ENCODE data around the gene PDGFRB. TPM values are rescaled to one million over a fixed set of nuclear protein-coding genes. Genes with fewer than 3 reads are reported as not detected.

PDGFRB gene
- total RNA-seq, 2 experiments from 2014 or later, result 0.23 to 3.0 TPM

GRCh38 chr5:150065886-150066285 is 89.8 kb downstream of the PDGFRB start:
- no peak overlapping the region for H2AFZ ChIP-seq (ENCODE audit: low read length)
- ChIA-PET POLR2A (interaction anchor here (0.5 to 0.7 kb wide), 2 partner anchors 48 to 470 kb away, joined by 3 to 5 read pairs; no protein-coding TSS in a partner anchor), CTCF (ENCODE audit: unreplicated experiment) (interaction anchor here (0.6 kb wide), 1 partner anchor 420 kb away, joined by 3 read pairs; no protein-coding TSS in a partner anchor)
- no TSS peak for BruUV-seq (replicated peaks)
- no peak overlapping the region for H3K4me3 ChIP-seq (ENCODE audit: low read depth, low read length, poor library complexity, severe bottlenecking)
- no peaks in the 10 kb centered on the region for H3K9me2 ChIP-seq (ENCODE audit: insufficient read depth, low read length)
- H3K9me3 ChIP-seq (ENCODE audit: low read length), result no peaks in the 10 kb centered on the region
- H3K4me1 ChIP-seq (ENCODE audit: insufficient read depth, low read length, poor library complexity, severe bottlenecking), result no peaks in the 10 kb centered on the region
- TF ChIP-seq EZH2phosphoT487 (IDR thresholded peaks at IDR 0.05; ENCODE audit: borderline replicate concordance, low read depth, low read length) (no peak), CTCF (conservative IDR thresholded peaks at IDR 0.05; ENCODE audit: low read length) (no peak)
- no peaks in the 10 kb centered on the region for H3K79me2 ChIP-seq (ENCODE audit: insufficient read depth, low read depth, low read length)
- H3K4me2 ChIP-seq (ENCODE audit: low read length), result no peak overlapping the region
- H3K36me3 ChIP-seq (ENCODE audit: insufficient read depth, low read length), result no peaks in the 10 kb centered on the region
- intact Hi-C loops (cut with micrococcal nuclease; ENCODE audit: unreplicated experiment), result no loop called here
- H3K27ac ChIP-seq (ENCODE audit: low read depth, low read length, poor library complexity, severe bottlenecking), result no peak overlapping the region
- no peaks in the 10 kb centered on the region for H4K20me1 ChIP-seq (ENCODE audit: insufficient read depth, low read length)
- no peak for DNase-seq (ENCODE audit: low spot score)

GRCh38 chr5:150065346-150065745 is 90.3 kb downstream of the PDGFRB start:
- H3K27ac ChIP-seq (ENCODE audit: low read depth, low read length, poor library complexity, severe bottlenecking), result no peak overlapping the region
- no peaks in the 10 kb centered on the region for H3K4me1 ChIP-seq (ENCODE audit: insufficient read depth, low read length, poor library complexity, severe bottlenecking)
- no TSS peak for BruUV-seq (replicated peaks)
- TF ChIP-seq EZH2phosphoT487 (IDR thresholded peaks at IDR 0.05; ENCODE audit: borderline replicate concordance, low read depth, low read length) (no peak), CTCF (conservative IDR thresholded peaks at IDR 0.05; ENCODE audit: low read length) (no peak)
- H4K20me1 ChIP-seq (ENCODE audit: insufficient read depth, low read length), result no peaks in the 10 kb centered on the region
- ChIA-PET CTCF (ENCODE audit: unreplicated experiment) (interaction anchor here (0.6 kb wide), 1 partner anchor 420 kb away, joined by 3 read pairs; no protein-coding TSS in a partner anchor), POLR2A (interaction anchor here (0.5 to 0.7 kb wide), 2 partner anchors 48 to 469 kb away, joined by 3 to 5 read pairs; no protein-coding TSS in a partner anchor)
- DNase-seq (ENCODE audit: low spot score), result no peak
- no peaks in the 10 kb centered on the region for H3K79me2 ChIP-seq (ENCODE audit: insufficient read depth, low read depth, low read length)
- no peaks in the 10 kb centered on the region for H3K36me3 ChIP-seq (ENCODE audit: insufficient read depth, low read length)
- no peak overlapping the region for H3K4me2 ChIP-seq (ENCODE audit: low read length)
- no peak overlapping the region for H3K4me3 ChIP-seq (ENCODE audit: low read depth, low read length, poor library complexity, severe bottlenecking)
- H2AFZ ChIP-seq (ENCODE audit: low read length), result no peak overlapping the region
- no peaks in the 10 kb centered on the region for H3K9me2 ChIP-seq (ENCODE audit: insufficient read depth, low read length)
- H3K9me3 ChIP-seq (ENCODE audit: low read length), result no peaks in the 10 kb centered on the region
- intact Hi-C loops (cut with micrococcal nuclease; ENCODE audit: unreplicated experiment), result no loop called here

DNA sequence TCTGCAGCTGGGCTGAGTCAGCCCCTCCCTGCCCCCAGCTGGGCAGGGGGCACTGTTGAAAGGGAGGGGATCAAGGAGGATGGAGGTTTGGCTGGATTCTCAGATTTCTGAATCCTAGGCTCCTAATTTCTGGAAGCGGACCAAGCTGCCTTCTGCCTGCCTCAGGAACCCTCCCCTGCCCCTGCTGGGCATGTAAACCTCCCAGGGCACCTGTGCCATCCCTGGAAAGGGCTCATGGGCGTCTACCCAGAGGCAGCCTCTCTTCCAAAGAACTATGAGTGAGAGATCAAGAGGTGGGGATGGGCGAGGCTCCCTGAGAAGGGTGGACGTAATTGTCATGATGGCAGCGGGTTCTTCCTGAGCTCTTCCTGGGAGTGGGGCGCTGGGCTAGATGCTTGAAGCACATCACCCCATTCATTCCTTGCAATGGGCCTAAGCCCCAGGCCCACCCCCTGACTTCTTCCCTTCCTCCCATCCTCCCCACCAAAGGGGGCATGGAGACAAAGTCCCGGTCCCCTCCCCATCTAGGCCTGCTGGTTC is 90.9 kb downstream of the PDGFRB start:
- DNase-seq (ENCODE audit: low spot score), result no peak
- H3K4me3 ChIP-seq (ENCODE audit: low read depth, low read length, poor library complexity, severe bottlenecking), result no peak overlapping the region
- H2AFZ ChIP-seq (ENCODE audit: low read length), result no peak overlapping the region
- no peak overlapping the region for H3K27ac ChIP-seq (ENCODE audit: low read depth, low read length, poor library complexity, severe bottlenecking)
- no peaks in the 10 kb centered on the region for H3K4me1 ChIP-seq (ENCODE audit: insufficient read depth, low read length, poor library complexity, severe bottlenecking)
- no TSS peak for BruUV-seq (replicated peaks)
- ChIA-PET CTCF (ENCODE audit: unreplicated experiment) (no interaction called here), POLR2A (interaction anchor here (0.6 to 0.8 kb wide), 3 partner anchors 29 to 1385 kb away, joined by 3 read pairs; no protein-coding TSS in a partner anchor)
- H3K4me2 ChIP-seq (ENCODE audit: low read length), result no peak overlapping the region
- intact Hi-C loops (cut with micrococcal nuclease; ENCODE audit: unreplicated experiment), result no loop called here
- H4K20me1 ChIP-seq (ENCODE audit: insufficient read depth, low read length), result no peaks in the 10 kb centered on the region
- H3K9me3 ChIP-seq (ENCODE audit: low read length), result no peaks in the 10 kb centered on the region
- no peaks in the 10 kb centered on the region for H3K79me2 ChIP-seq (ENCODE audit: insufficient read depth, low read depth, low read length)
- no peaks in the 10 kb centered on the region for H3K36me3 ChIP-seq (ENCODE audit: insufficient read depth, low read length)
- TF ChIP-seq EZH2phosphoT487 (IDR thresholded peaks at IDR 0.05; ENCODE audit: borderline replicate concordance, low read depth, low read length) (no peak), CTCF (conservative IDR thresholded peaks at IDR 0.05; ENCODE audit: low read length) (no peak)
- no peaks in the 10 kb centered on the region for H3K9me2 ChIP-seq (ENCODE audit: insufficient read depth, low read length)
